Measurements from ENCODE around the gene MYO5B.

GRCh38 chr18:50117863-50118262, 77.1 kb downstream of the MYO5B start:
- no peak for TF ChIP-seq EZH2phosphoT487 (conservative IDR thresholded peaks at IDR 0.05; ENCODE audit: low read length)
- TF ChIP-seq, protein P1, sequence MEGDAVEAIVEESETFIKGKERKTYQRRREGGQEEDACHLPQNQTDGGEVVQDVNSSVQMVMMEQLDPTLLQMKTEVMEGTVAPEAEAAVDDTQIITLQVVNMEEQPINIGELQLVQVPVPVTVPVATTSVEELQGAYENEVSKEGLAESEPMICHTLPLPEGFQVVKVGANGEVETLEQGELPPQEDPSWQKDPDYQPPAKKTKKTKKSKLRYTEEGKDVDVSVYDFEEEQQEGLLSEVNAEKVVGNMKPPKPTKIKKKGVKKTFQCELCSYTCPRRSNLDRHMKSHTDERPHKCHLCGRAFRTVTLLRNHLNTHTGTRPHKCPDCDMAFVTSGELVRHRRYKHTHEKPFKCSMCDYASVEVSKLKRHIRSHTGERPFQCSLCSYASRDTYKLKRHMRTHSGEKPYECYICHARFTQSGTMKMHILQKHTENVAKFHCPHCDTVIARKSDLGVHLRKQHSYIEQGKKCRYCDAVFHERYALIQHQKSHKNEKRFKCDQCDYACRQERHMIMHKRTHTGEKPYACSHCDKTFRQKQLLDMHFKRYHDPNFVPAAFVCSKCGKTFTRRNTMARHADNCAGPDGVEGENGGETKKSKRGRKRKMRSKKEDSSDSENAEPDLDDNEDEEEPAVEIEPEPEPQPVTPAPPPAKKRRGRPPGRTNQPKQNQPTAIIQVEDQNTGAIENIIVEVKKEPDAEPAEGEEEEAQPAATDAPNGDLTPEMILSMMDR (IDR thresholded peaks at IDR 0.05; ENCODE audit: insufficient read depth, low read length, poor library complexity, severe bottlenecking) = no peak
